Activated T-helper 1 cell treated with anti-CD3 and anti-CD28 coated beads, Interleukin-2, amount 50 U/mL, for 16 hours (primary cell): Measurements from ENCODE around the gene FAM72D.
"Not testable (repeated sequence)": the region's sequence is repeated elsewhere in the genome, so short reads cannot be mapped to it uniquely, and the experiment has no call there.

Source experiments
- DNase-seq, 2 donors: peaks; one replicate each; pipeline ENCODE4 v3.0.0-alpha.2; 2020; ENCODE audit warnings: low read depth in 1 of 2, low spot score in 1 of 2

Gene FAM72D

DNA sequence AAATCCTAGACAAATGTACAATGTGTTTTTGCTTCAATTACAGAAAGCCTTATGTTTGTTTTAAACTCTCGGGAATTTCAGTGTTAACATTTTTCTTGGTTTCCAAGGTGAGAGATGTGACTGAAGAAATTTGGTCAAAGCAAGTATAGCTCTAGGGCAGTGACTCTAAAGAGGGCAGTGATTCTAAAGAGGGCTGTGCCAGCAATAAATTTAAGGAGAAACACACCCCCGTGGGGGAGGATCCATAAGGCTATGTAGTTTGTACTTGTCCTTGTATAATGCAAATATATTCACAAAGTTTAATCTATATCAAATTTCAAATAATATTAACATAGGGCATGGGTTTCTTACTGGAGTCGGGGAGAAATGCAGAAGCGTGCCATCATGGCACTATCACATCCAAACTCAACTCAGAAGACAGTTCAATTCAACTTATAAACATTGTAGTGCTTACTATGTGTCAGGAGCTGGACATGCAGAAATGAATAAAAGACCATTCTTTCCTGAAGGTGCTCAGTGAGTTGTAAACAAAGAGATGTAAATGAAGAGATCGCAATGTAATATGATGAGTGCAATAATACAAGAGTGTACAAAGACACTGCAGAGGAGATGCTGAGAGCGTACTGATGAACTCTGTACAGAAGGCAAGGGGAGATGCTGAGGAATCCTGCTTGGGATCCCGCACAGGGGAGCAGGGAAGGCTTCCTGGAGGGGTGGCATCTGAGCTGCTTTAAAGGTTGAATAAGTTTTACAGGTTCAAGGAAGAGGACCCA, 13.1 kb upstream of the FAM72D start:
- not testable (repeated sequence) for DNase-seq

DNA sequence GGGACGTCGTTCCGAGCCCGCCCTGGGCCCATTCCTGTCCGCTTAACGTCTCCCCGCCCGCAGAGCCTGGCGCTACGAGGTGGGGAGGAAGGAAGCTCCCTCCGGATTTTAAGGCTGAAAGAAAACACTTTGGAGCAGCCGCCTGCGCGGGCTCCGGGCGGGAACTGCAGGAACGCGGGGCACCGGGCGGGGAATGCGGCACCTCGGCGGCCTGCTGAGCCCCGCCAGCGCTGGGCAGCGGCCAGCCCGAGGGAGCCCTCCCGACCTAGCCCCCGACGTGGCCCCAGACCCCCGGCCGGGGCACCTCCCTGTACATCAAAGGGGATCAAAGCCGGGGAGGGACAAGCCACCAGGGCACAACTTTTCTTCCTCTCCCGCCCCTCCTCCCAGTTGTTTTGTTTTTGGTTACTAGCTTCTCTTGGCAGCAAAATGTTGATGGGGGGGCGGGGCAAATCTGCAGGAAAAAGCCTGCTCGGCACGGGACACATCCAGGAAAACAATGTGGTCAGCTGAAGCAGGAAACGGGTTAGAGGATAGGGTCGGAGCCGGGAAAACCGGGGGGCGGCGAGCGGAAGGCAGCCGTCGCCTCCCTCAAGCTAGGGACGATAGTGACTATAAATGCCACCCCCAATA, 2.1 kb upstream of the FAM72D start:
- DNase-seq: not testable (repeated sequence)

DNA sequence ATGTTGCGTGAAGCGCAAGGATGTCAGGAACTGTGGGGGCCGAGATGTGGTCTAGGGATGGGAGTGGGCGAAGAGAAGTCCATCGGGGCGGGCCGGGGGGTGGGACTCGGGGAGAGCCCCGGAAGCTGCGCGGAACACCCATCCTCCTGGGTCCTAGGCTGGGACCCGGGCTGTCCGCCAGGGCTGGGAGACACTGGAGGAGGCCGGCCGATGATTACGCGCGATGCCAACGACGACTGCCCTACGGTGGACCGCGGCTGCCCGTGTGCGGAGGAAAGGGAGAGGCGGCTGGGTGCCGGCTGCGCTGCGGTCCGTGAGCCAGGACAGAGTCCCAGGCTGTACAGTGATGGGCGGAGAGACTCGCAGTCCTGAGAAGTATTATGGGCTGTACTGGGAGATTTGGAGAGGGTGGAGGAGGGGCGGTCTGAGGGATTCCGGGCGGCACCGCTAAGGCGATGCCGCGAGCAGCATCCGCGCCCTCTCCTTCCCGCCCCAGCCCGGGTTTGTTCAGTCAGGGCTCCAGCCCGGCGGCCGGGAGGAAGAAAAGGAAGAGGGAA, 1.0 kb upstream of the FAM72D start:
- DNase-seq: not testable (repeated sequence)

DNA sequence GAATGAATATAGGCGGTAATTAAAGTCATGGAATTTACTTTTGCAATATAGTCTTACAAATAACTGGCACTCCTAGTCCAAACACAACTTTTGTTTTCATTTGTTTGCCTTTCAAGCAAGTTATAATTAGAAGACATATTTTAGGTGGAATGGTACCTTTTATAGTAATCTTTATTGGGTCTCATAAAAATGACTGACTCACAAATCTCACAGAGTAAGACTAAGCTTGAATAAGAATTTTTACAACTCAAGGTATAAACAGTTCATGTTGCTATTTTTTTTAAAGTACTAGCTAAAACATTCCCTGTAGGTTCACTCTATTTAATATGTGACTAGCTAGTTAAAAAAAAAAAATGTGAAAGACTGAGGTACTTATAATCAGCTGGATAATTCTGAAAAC, 6.0 kb downstream of the FAM72D start:
- not testable (repeated sequence) for DNase-seq

DNA sequence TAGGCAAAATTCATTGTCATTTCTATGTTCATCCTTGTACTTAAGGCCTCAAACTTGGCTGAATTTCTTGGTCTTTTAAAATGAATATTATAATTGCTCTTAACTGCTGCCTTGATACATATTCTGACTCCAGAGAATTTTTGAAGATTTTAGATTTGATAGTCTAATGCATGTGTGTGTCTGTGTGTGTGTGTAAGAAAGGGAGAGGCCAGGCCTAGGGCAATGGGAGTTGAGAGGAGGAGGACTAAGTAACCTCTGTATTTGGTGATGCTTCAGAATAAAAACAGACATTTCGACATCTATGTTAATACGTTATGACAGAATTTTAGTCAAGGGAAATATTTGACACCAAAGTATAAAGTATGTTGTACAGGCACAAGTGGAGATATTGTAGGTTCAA, 7.5 kb downstream of the FAM72D start:
- DNase-seq: not testable (repeated sequence)

DNA sequence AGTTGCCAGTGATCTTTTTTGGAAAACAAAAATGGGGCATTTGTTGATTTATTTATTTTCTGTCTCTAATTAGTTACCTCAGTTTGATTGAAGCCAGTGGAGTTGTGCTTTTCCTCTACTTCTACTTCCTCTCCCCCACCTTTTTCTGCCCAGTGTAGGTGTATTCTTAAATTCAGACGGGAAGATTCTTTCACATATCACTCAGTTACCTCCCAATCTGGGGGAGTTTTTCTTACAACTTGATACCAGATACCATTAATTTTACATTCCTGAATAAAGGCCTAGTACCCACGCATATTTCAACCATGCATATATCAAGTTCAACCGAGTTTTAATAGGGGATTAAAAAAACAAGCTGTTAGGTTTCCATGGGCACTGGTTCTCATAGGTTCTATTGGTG, 15.9 kb downstream of the FAM72D start:
- not testable (repeated sequence) for DNase-seq

DNA sequence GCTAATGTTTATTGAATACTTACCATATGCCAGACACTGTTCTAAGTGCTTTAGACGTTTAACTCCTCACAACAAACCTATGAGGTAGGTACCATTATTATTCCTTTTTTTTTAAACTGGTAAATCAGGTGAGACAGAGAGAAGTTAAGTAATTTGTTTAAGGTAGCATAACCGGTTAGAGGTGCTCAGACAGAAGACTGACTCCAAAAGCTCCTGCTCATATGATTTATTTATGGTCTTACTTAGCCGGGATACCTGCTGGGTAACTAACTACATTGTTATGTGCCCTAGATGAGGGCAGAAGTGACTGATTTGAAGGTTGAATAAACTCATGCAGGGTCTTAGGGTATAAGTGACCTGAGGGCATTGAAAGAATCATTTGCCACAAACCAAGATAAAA, 16.9 kb downstream of the FAM72D start:
- DNase-seq: not testable (repeated sequence)

DNA sequence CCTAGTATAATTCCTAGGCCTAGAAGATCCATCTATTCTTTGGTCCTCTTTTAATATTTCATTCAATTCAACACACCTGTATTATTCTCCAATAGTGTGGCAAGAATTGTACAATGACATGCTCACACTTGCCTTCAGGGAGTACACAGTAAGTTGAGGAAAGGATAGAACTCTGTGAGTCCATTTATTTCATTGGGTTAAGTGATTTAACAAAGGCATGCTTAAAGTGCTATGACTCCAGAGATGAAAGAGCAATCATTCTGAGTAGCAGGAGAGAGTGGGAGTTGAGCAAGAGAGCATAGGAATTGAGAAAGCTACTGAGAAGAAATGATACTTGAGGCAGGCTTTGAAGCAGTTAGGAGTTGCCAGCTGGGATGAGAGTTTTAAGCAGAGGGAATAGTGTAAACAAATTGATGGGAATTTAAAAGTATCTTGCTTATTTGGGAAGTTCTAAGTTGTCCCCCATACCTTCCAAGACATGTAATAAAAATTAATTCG, 18.8 kb downstream of the FAM72D start:
- DNase-seq: not testable (repeated sequence)

DNA sequence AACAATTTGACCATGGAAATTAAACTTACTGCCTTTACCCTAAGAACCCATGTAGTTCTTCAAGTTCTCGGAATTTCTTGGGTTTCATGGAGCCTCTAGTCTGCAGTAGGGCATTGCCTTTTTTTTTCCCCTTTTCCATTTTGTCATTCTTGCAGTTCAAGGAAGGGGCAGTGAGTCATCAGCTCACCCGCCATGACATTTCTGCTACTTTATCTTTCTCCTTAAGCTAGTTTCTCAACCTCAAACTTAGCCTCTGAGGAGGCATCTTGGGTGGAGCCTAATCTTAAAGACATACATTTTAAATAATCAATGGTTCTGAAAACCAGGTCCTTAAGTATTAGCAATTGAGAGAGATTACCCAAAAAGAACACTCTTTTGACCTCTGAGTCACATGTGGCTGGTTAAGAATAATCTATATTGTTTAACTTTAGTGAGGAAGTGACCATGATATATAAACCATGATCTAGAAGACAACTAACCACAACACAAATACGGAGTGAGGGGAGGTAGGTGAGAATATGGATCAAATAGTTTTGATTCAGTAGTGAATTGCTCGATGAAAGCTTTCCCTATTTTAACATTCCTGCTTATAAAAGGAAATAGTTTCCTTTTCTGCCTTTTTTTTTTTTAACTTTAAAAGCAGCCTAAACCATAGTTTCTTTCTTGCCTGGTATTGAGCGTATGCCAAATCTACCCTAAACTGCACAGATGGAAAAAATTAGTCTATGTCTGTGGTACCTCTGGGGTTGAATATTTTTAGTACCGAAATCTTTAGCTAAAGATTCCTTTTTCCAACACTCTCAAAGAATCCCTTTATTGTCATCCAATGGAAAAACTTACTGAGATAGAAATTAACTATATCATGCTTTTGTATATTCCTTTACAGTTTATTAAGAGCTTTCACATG, 20.1 kb downstream of the FAM72D start:
- DNase-seq: not testable (repeated sequence)

DNA sequence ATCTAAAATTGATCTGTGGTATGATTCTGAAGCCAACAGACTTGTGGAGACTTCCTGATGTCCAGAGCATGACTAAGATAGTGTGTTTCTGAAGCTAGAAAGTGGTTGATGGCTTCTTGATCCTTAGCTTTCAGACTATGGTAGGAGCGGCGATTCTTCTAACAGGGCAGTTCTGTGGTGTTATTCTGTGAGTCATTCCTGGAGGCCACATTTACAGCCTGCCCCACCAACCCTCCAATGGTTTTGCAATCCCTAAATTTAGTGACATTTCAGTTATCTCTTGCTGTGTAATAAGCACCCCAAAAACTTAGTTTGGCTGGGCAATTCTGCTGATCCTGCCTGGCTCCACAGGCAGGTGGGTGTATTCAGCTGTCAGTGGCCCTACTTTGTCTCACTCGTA, 24.1 kb downstream of the FAM72D start:
- not testable (repeated sequence) for DNase-seq

DNA sequence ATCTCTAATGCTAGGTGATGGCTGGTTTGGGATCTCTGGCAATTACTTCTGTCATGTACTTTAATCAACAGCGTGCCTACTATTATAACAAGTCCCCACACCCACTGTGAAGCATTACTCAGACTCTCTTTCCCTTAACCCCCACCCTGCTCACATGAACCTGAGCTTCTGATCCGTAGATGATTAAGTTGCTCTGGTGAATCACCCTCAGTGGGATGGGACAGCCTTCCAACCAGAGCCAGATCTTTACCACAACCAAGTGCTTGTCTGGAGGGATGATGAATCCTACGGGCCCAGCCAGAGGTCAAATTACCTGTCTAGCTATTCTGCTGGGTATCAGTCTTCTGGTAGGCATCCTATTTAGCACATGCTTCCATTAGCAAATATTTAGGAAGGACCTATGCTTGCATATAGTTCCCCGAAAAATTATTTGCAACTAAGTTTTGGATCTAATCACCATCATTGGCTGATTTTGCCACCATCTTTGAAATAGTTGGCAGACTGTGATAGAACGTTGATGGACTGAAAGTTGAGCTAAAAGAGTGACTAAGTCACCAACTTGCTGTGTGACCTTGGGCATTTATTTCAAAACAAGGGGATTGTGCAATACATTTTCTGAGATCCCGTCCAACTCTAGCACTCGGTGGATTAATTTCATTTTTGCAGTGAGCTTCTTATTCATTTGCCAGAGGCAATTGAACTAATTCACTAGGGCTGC, 26.7 kb downstream of the FAM72D start:
- DNase-seq: not testable (repeated sequence)

DNA sequence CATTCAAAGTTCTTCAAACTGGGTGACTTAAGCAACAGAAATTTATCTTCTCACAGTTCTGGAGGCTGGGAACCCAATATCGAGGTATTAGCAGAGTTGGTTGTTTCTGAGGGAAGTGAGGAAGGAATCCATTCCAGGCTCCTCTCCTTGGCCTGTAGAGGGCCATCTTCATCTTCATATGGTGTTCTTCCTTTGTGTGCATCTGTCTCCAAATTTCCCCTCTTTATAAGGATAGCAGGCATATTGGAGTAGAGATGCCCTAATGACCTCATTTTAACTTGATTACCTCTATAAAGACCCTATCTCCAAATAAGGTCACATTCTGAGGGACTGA, 27.3 kb downstream of the FAM72D start:
- DNase-seq: not testable (repeated sequence)

DNA sequence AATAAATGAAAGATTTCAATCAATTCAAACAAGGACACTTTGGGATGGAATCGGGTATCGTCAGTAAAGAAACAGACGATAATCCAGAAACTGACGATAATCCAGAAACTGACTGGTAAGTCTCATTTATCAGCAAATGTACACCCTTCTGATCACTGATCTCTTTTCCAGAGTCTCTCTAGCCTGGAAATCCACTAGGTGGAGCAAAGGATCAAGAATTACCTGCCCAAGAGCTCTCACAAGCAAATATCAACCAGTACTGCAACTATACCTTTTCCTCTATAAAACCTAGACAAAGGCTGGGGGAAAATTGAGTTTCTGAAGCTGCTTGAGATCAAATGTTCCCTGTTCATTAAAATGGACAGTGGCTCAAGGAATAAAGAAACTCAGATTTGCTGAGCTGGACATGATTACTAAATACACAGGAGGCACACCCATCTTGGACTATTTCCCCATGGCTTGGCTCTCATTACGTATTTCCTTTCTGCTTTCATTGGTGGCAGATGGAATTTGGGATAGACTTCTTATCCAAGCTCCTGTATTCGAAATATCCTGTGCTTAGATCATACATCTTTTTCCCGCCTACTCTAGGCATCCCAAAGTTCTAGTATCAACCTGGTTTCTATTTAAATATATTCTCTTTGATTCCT, 28.3 kb downstream of the FAM72D start:
- DNase-seq: not testable (repeated sequence)

DNA sequence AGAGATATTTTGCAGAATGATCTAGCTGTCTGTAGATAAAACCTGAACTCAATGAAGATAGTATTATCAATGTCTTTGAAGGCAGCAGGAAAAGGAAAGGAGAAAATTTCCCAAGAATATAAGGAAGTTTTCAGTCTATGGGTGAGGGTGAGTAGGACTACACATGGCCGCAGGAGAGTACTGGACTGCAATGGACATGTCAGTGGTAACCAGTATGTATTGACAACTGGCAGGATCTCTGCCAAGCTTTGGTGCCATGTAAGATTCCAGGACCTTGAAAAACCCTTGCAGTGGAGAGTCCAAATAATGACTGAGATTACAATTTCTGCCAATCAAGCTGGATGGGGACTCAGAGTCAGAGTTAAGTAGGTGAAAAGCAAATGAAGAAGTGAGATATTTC, 29.3 kb downstream of the FAM72D start:
- DNase-seq: not testable (repeated sequence)

DNA sequence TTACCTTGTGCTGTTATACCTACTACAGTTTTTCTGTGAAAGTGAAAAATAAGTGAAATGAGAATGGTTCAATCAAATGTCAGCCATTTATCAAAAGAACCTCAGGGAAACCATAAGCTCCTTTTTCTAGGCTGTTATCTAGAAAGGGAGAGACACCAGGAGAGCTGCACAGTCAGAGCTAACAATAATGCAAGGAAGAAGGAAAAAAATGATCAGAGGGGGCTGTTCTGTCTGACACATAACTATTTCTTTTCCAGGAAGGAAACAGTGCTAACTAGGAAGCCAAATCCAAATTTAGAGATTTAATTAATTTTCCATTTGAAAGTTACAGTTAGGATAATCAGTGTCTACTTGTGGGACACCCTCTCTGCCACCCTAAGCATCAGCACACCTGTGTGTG, 31.4 kb downstream of the FAM72D start:
- not testable (repeated sequence) for DNase-seq

DNA sequence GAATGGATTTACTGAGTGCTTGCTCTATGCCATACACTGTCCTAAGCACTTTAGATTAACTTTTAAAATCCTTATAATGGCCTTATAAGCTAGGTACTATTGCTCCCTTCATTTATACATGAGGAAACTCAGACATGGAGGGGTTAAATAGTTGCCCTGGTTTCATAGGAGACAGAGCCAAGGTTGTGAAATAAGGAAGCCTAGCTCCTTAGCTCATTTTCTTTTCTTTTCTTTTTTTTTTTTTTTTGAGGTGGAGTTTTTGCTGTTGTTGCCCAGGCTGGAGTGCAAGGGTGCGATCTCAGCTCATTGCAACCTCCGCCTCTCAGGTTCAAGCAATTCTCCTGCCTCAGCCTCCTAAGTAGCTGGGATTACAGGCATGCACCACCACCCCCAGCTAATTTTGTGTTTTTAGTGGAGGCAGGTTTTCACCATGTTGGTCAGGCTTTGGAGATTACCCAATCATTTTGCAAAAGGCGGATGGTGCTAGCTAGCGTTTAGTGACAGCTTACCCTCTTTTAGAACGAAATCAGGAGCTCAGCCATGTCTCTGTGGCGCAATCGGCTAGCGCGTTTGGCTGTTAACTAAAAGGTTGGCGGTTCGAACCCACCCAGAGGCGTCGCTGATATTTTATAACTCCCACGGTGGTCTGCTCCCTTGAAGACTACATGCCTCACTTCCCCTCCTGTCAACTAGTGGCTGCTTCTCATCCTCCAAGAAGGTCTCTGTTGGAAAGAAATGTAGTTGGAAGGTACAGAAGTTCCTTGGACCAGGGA, 33.1 kb downstream of the FAM72D start:
- not testable (repeated sequence) for DNase-seq

DNA sequence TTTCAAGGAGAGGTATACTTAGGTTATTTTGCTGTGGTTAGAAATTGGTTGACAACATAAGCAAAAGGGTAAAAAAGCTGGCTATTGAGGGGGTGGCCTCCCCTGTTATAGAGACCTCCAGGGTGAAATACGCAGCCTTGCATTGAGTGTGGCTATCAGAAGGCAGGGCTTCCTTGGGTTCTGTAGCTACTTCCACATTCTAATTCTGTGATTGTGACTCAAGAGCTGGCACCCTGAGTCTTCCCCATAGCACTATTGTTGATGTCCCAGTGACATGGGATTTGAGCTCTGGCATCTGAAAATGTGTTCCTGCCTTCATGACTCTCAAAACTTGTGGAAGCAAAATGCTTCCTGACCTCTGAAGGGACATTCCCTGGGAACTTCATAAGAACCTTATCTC, 38.7 kb downstream of the FAM72D start:
- not testable (repeated sequence) for DNase-seq

DNA sequence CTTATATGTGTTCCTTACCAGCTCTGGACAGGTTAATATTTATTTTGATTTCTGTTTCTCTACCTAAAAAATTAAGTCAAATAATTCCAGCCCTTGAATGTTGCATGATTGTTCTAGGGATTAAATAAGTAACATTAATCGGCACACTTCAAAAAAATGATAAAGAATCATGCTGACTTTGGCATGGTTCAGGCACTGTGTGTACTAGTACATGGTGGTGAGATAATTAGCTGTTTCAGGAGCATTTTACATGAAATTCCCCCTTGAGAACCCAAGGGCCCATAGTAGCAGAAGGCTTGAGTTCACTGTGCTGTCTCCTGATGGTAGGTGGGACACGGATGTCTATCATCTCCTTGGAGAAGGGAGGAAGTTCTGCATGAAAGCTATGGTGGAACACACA, 44.8 kb downstream of the FAM72D start:
- not testable (repeated sequence) for DNase-seq

DNA sequence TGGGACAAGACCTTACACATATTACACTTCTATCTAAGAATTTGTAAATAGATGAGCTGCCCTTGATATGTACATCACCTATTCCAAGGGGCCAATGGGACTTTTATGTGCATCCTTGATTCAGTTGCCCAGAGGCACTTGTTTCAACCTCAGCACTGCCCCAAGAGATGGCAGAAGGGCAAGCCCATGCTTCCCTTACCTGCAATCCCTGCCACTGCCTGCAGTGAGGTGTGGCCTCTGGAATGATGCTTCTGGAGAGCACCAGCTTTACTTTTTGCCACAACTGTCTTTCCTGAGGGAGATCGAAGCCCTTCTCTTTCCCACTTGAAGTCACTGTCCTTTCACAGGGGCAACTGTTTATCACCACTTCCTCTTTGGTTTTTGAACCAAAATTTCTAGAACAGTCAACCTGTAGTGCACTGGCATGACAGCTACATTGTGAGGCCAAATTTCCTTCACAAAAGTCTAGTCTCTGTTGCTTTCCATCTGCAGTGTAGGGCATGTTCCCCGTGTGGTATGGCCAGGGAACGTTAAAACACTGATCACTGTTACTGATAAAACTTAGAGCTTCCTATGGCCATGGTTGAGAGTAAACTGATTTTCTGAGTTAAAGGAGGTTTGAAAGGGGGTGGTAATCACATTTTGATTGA, 48.6 kb downstream of the FAM72D start:
- not testable (repeated sequence) for DNase-seq
